ENCODE measurements around the gene ALDOA. TPM values are rescaled to one million over a fixed set of nuclear protein-coding genes. Genes with fewer than 3 reads are reported as not detected.
A peak's percentile ranks its signal among the peaks of the same experiment; 100 is the strongest.

Gene ALDOA
- polyA plus RNA-seq, 3 donors = 1,202 to 1,628 (median 1,429) TPM

DNA sequence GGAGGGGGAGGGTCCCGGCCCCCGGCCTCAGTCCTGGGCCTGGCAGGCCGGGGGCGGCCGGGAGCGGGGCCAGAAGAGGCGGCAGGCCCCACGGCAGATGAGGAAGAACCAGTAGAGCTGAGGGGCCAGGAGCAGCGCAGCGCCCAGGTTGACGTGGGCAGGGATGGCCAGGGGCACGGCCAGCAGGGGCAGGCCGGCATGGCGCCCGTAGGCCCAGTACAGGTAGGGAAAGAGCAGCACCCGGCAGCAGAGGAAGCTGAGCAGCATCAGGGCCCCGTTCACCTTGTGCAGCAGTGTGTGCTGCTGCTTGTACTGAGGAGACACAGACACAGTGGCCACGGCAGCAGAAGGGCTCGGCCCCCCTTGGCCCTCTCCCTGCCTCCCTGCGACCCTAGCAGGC, 40.4 kb upstream of the ALDOA start:
- H3K4me3 Mint-ChIP-seq = no peak overlapping the region
- no peak overlapping the region for H3K27ac ChIP-seq (ENCODE audit: low read depth in 1 of 2, low read length in 2 of 2)
- no peaks in the 10 kb centered on the region for H4K20me1 ChIP-seq (ENCODE audit: insufficient read depth, low read length)
- TF ChIP-seq, protein P1, sequence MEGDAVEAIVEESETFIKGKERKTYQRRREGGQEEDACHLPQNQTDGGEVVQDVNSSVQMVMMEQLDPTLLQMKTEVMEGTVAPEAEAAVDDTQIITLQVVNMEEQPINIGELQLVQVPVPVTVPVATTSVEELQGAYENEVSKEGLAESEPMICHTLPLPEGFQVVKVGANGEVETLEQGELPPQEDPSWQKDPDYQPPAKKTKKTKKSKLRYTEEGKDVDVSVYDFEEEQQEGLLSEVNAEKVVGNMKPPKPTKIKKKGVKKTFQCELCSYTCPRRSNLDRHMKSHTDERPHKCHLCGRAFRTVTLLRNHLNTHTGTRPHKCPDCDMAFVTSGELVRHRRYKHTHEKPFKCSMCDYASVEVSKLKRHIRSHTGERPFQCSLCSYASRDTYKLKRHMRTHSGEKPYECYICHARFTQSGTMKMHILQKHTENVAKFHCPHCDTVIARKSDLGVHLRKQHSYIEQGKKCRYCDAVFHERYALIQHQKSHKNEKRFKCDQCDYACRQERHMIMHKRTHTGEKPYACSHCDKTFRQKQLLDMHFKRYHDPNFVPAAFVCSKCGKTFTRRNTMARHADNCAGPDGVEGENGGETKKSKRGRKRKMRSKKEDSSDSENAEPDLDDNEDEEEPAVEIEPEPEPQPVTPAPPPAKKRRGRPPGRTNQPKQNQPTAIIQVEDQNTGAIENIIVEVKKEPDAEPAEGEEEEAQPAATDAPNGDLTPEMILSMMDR (IDR thresholded peaks at IDR 0.05) = no peak
- no peak overlapping the region for H3K9ac ChIP-seq (ENCODE audit: insufficient read depth, low read length, poor library complexity, severe bottlenecking)
- DNase-seq = no peak
- no peak overlapping the region for H2AFZ ChIP-seq (ENCODE audit: insufficient read depth, low read depth, low read length, poor library complexity, severe bottlenecking)
- H3K36me3 ChIP-seq (replicated peaks in 1 of 2; ENCODE audit: control insufficient read depth in 1 of 2, insufficient read depth in 2 of 2, low read length in 2 of 2) = no peaks in the 10 kb centered on the region
- no peaks in the 10 kb centered on the region for H3K79me2 ChIP-seq (ENCODE audit: insufficient read depth, low read length)
- peaks cover 34 to 47% (median 41%) of the 10 kb centered on the region in 3 donors for H3K27me3 Mint-ChIP-seq (ENCODE audit: low read depth in 3 of 3)
- H3K27me3 ChIP-seq (ENCODE audit: control insufficient read depth in 2 of 2, insufficient read depth in 2 of 2, low read length in 2 of 2) = peaks cover 14 to 34% of the 10 kb centered on the region in 2 donors
- H3K4me2 ChIP-seq (replicated peaks; ENCODE audit: extremely low read depth, low read length, poor library complexity, severe bottlenecking) = no peak overlapping the region
- no peak overlapping the region for H3K27ac Mint-ChIP-seq
- 82% methylated on average over 16 of the region's 20 CpGs for WGBS (ENCODE audit: insufficient coverage)
- intact Hi-C loops (cut with micrococcal nuclease) = loop anchor here in 1 of 2 donors (10.0 kb wide), 2 partner anchors 80 to 330 kb away; no protein-coding TSS in a partner anchor
- peaks cover 11 to 15% of the 10 kb centered on the region in 2 donors for H3K4me1 ChIP-seq (ENCODE audit: control insufficient read depth in 1 of 2, insufficient read depth in 2 of 2, low read length in 2 of 2)
- H3K36me3 Mint-ChIP-seq = no peaks in the 10 kb centered on the region
- peaks cover 0 to 6% (median 5%) of the 10 kb centered on the region in 7 donors for H3K9me3 Mint-ChIP-seq
- no peak overlapping the region for H3K4me3 ChIP-seq (replicated peaks in 1 of 3; ENCODE audit: low read depth in 2 of 3, low read length in 3 of 3)
- H3K4me1 Mint-ChIP-seq = peaks cover 14% of the 10 kb centered on the region
- H3K9me3 ChIP-seq (replicated peaks in 1 of 2; ENCODE audit: control insufficient read depth in 1 of 2, insufficient read depth in 1 of 2, low read length in 2 of 2) = no peaks in the 10 kb centered on the region

DNA sequence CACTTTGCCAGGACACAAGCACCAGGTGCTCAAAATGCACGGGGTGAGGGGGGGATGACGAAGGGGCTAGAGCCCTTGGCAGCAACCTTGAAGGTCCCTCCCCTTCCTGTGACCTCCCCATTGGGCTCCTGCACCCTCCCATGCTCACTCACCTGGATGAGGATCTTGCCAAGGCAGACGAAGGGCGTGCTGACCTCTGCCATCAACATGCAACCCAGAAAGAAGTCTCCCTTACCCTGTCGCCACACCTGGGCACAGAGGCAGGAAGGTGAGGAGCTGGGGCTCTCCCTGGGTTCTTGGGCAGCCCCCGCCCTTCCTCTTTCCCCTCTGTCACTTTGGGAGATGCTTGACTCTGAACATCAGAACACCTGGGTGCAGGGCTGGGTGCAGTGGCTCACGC, 40.0 kb upstream of the ALDOA start:
- Histone ChIP-seq H4K20me1 (ENCODE audit: insufficient read depth, low read length) (no peaks in the 10 kb centered on the region), H3K4me1 (ENCODE audit: control insufficient read depth in 1 of 2, insufficient read depth in 2 of 2, low read length in 2 of 2) (peaks cover 11 to 14% of the 10 kb centered on the region in 2 donors), H3K9me3 (replicated peaks in 1 of 2; ENCODE audit: control insufficient read depth in 1 of 2, insufficient read depth in 1 of 2, low read length in 2 of 2) (no peaks in the 10 kb centered on the region), H2AFZ (ENCODE audit: insufficient read depth, low read depth, low read length, poor library complexity, severe bottlenecking) (no peak overlapping the region), H3K36me3 (replicated peaks in 1 of 2; ENCODE audit: control insufficient read depth in 1 of 2, insufficient read depth in 2 of 2, low read length in 2 of 2) (no peaks in the 10 kb centered on the region), H3K27ac (ENCODE audit: low read depth in 1 of 2, low read length in 2 of 2) (no peak overlapping the region), H3K27me3 (ENCODE audit: control insufficient read depth in 2 of 2, insufficient read depth in 2 of 2, low read length in 2 of 2) (peaks cover 17 to 38% of the 10 kb centered on the region in 2 donors), H3K4me2 (replicated peaks; ENCODE audit: extremely low read depth, low read length, poor library complexity, severe bottlenecking) (no peak overlapping the region), H3K79me2 (ENCODE audit: insufficient read depth, low read length) (no peaks in the 10 kb centered on the region), H3K9ac (ENCODE audit: insufficient read depth, low read length, poor library complexity, severe bottlenecking) (no peak overlapping the region), H3K4me3 (replicated peaks in 1 of 3; ENCODE audit: low read depth in 2 of 3, low read length in 3 of 3) (no peak overlapping the region)
- H3K4me3 Mint-ChIP-seq = no peak overlapping the region
- H3K27ac Mint-ChIP-seq = peak overlapping the region in 1 of 7 donors; percentile 50
- WGBS (ENCODE audit: insufficient coverage) = 80% methylated on average over 4 of the region's 7 CpGs
- TF ChIP-seq, protein P1 (IDR thresholded peaks at IDR 0.05) = no peak
- peaks cover 13% of the 10 kb centered on the region for H3K4me1 Mint-ChIP-seq
- H3K36me3 Mint-ChIP-seq = no peaks in the 10 kb centered on the region
- intact Hi-C loops (cut with micrococcal nuclease) = loop anchor here in 1 of 2 donors (10.0 kb wide), 2 partner anchors 81 to 331 kb away; no protein-coding TSS in a partner anchor
- peaks cover 37 to 47% (median 44%) of the 10 kb centered on the region in 3 donors for H3K27me3 Mint-ChIP-seq (ENCODE audit: low read depth in 3 of 3)
- H3K9me3 Mint-ChIP-seq = peaks cover 0 to 6% (median 5%) of the 10 kb centered on the region in 7 donors
- no peak for DNase-seq

Data from CD14-positive monocyte (primary cell).